Keratinocyte (primary cell): ENCODE results near the gene CCND2. TPM values are rescaled to one million over a fixed set of nuclear protein-coding genes. Genes with fewer than 3 reads are reported as not detected.

Source experiments
- DNase-seq: peaks from one replicate; pipeline ENCODE4 v3.0.0-alpha.2; 2011; ENCODE audit warnings: low read depth, missing footprints, low spot score
- FAIRE-seq: peaks from 2 replicates; lab custom pipeline; 2011; peaks lifted over from hg19 to GRCh38; lab: Jason Lieb, UNC
- H2AFZ ChIP-seq: 2 replicates; pipeline ENCODE4 v1.6.0; 2012; ENCODE audit warnings: low read length, control low read depth, inconsistent platforms; ENCODE audit not compliant: control insufficient read depth
- H3K27ac ChIP-seq: 2 replicates; pipeline ENCODE4 v1.5.1; 2011; ENCODE audit warnings: low read length; ENCODE audit not compliant: control insufficient read depth, insufficient read depth
- H3K27me3 ChIP-seq: 3 replicates; pipeline ENCODE4 v1.6.0; 2011; ENCODE audit warnings: low read length; ENCODE audit not compliant: control insufficient read depth, insufficient read depth; ENCODE audit errors: extremely low read depth
- H3K36me3 ChIP-seq, 2 experiments: 2 replicates in 1 of 2; 3 replicates in 1 of 2; pipeline ENCODE4 v1.5.1; 2011; ENCODE audit warnings: low read length in 2 of 2, mild to moderate bottlenecking in 1 of 2; ENCODE audit not compliant: control insufficient read depth in 2 of 2, insufficient read depth in 2 of 2; ENCODE audit errors: extremely low read depth in 1 of 2
- H3K4me1 ChIP-seq: 3 replicates; pipeline ENCODE4 v1.5.1; 2011; ENCODE audit warnings: low read length; ENCODE audit not compliant: control insufficient read depth, insufficient read depth; ENCODE audit errors: extremely low read depth
- H3K4me2 ChIP-seq: 3 replicates; pipeline ENCODE4 v1.6.0; 2011; ENCODE audit warnings: low read depth, low read length; ENCODE audit not compliant: control insufficient read depth, insufficient read depth; ENCODE audit errors: extremely low read depth
- H3K4me3 ChIP-seq, 3 experiments: fragments of 200-600 bp in 1 of 3; sonication (generic) in 1 of 3; 2 replicates in 2 of 3; 3 replicates in 1 of 3; pipeline ENCODE4 v1.5.1; 2011 to 2016; ENCODE audit warnings: low read length in 3 of 3, mild to moderate bottlenecking in 3 of 3, control low read depth in 2 of 3, inconsistent platforms in 1 of 3, low read depth in 1 of 3, mixed read lengths in 1 of 3, mixed run types in 1 of 3, moderate library complexity in 1 of 3; ENCODE audit not compliant: control insufficient read depth in 2 of 3, insufficient read depth in 2 of 3; ENCODE audit errors: extremely low read depth in 1 of 3
- H3K79me2 ChIP-seq: 2 replicates; pipeline ENCODE4 v1.6.0; 2012; ENCODE audit warnings: low read length; ENCODE audit not compliant: control insufficient read depth, insufficient read depth
- H3K9ac ChIP-seq: 3 replicates; pipeline ENCODE4 v1.6.0; 2011; ENCODE audit warnings: low read length; ENCODE audit not compliant: control insufficient read depth, insufficient read depth; ENCODE audit errors: extremely low read depth
- H3K9me1 ChIP-seq: 3 replicates; pipeline ENCODE4 v1.6.0; 2011; ENCODE audit warnings: low read length; ENCODE audit not compliant: control insufficient read depth, insufficient read depth; ENCODE audit errors: extremely low read depth
- H3K9me3 ChIP-seq: 2 replicates; pipeline ENCODE4 v1.5.1; 2012; ENCODE audit warnings: low read depth, low read length; ENCODE audit not compliant: control insufficient read depth
- H4K20me1 ChIP-seq: 3 replicates; pipeline ENCODE4 v1.6.0; 2011; ENCODE audit warnings: low read length; ENCODE audit not compliant: control insufficient read depth, insufficient read depth; ENCODE audit errors: extremely low read depth
- CTCF ChIP-seq, 3 experiments: IDR thresholded peaks in 1 of 3; conservative IDR thresholded peaks in 1 of 3; optimal IDR thresholded peaks in 1 of 3; 2 replicates in 2 of 3; 3 replicates in 1 of 3; pipeline versions ENCODE3 to v1.5.1; 2011; ENCODE audit warnings: low read length in 3 of 3, mild to moderate bottlenecking in 3 of 3, moderate library complexity in 2 of 3, control low read depth in 1 of 3, inconsistent platforms in 1 of 3; ENCODE audit not compliant: insufficient read depth in 2 of 3; ENCODE audit errors: extremely low read depth in 1 of 3
- EZH2 ChIP-seq: IDR thresholded peaks from one replicate; pipeline ENCODE4 v1.6.1; 2012; ENCODE audit warnings: inconsistent platforms, mild to moderate bottlenecking, low read length, moderate library complexity
- dilution Hi-C: fragments of 300-500 bp; cut with MboI; formaldehyde crosslinking; loops from one replicate; pipeline ENCODE4 v1.7.0; 2020; ENCODE audit warnings: low sequenced_read_pairs; ENCODE audit not compliant: extremely low pct_ligation_motif_present
- polyA plus RNA-seq, 5 experiments: library from polyadenylated mRNA; depleted of rRNA in 3 of 5; stranded (reverse) in 3 of 5; stranded (forward) in 1 of 5; unstranded in 1 of 5; fragments of >200 nt; gene quantifications; 1 replicate in 1 of 5; 2 replicates in 3 of 5; 3 replicates in 1 of 5; pipeline versions ENCODE4 v1.2.1 to v1.2.3, GENCODE V29; 2011 to 2012; ENCODE audit warnings: missing spikeins in 2 of 5, low read depth in 1 of 5, low replicate concordance in 1 of 5

Gene CCND2
- polyA plus RNA-seq, 1 donor (not counting 4 experiments of a cell fraction or from before 2014, with no cell fraction given): 324 TPM

GRCh38 chr12:4245446-4245845 lies 28.1 kb upstream of the CCND2 start:
- no peaks in the 10 kb centered on the region for H3K9me1 ChIP-seq
- H3K79me2 ChIP-seq: no peaks in the 10 kb centered on the region
- H4K20me1 ChIP-seq: no peaks in the 10 kb centered on the region
- H3K9ac ChIP-seq: no peak overlapping the region
- peaks cover 4% of the 10 kb centered on the region for H3K27me3 ChIP-seq
- no peak overlapping the region for H3K4me3 ChIP-seq
- no peaks in the 10 kb centered on the region for H3K9me3 ChIP-seq
- H3K36me3 ChIP-seq: no peaks in the 10 kb centered on the region
- dilution Hi-C loops: no loop called here
- H2AFZ ChIP-seq: no peak overlapping the region
- TF ChIP-seq CTCF (optimal IDR thresholded peaks at IDR 0.05 in 1 of 3, IDR thresholded peaks at IDR 0.05 in 1 of 3, conservative IDR thresholded peaks at IDR 0.05 in 1 of 3; ENCODE audit: extremely low read depth in 1 of 3, insufficient read depth in 2 of 3, low read length in 3 of 3) (no peak), EZH2 (no peak)
- H3K4me2 ChIP-seq: no peak overlapping the region
- FAIRE-seq: no peak
- no peak for DNase-seq
- H3K4me1 ChIP-seq: no peaks in the 10 kb centered on the region
- H3K27ac ChIP-seq: no peak overlapping the region

GRCh38 chr12:4246116-4246515 lies 27.4 kb upstream of the CCND2 start:
- DNase-seq (no peak), FAIRE-seq (no peak)
- dilution Hi-C loops: no loop called here
- Histone ChIP-seq H4K20me1 (no peaks in the 10 kb centered on the region), H3K4me3 (no peak overlapping the region), H3K27ac (no peak overlapping the region), H3K9me3 (no peaks in the 10 kb centered on the region), H3K9me1 (no peaks in the 10 kb centered on the region), H3K4me2 (no peak overlapping the region), H3K36me3 (no peaks in the 10 kb centered on the region), H2AFZ (no peak overlapping the region), H3K9ac (no peak overlapping the region), H3K4me1 (no peaks in the 10 kb centered on the region), H3K79me2 (no peaks in the 10 kb centered on the region), H3K27me3 (peaks cover 10% of the 10 kb centered on the region)
- TF ChIP-seq CTCF (optimal IDR thresholded peaks at IDR 0.05 in 1 of 3, IDR thresholded peaks at IDR 0.05 in 1 of 3, conservative IDR thresholded peaks at IDR 0.05 in 1 of 3; ENCODE audit: extremely low read depth in 1 of 3, insufficient read depth in 2 of 3, low read length in 3 of 3) (no peak), EZH2 (no peak)
